Caco-2 (cell line): ENCODE results near the gene NFIX. TPM values are rescaled to one million over a fixed set of nuclear protein-coding genes. Genes with fewer than 3 reads are reported as not detected.

Experiments used
- BruUV-seq: library from RNA; stranded (reverse); fragments of 400-500 nt; replicated peaks from 2 replicates; lab custom pipeline; 2021; lab: Mats Ljungman, UMichigan
- CTCF ChIA-PET: fragments of 300-600 bp; sonication (Branson Sonifier 250); formaldehyde crosslinking; loops from one replicate; lab custom pipeline; 2022; ENCODE audit warnings: antibody characterized with exemption; lab: Charles Lee
- POLR2A ChIA-PET: fragments of 300-600 bp; sonication (Branson Sonifier 250); formaldehyde crosslinking; loops from one replicate; lab custom pipeline; 2022; ENCODE audit warnings: antibody characterized with exemption; lab: Charles Lee
- DNase-seq, 2 experiments: peaks; one replicate each; pipeline versions ENCODE4 v3.0.0 to v3.0.0-alpha.2; 2020 to 2022
- H3K27me3 ChIP-seq: replicated peaks from 2 replicates; pipeline ENCODE4 v1.6.0; 2011; ENCODE audit warnings: low read length; ENCODE audit not compliant: control insufficient read depth, insufficient read depth
- H3K36me3 ChIP-seq: 2 replicates; pipeline ENCODE4 v1.5.1; 2011; ENCODE audit warnings: low read length; ENCODE audit not compliant: control insufficient read depth, insufficient read depth
- H3K4me1 ChIP-seq: fragments of 250-450 bp; sonication (Bioruptor Pico); 2 replicates; pipeline ENCODE4 v1.5.1; 2020; ENCODE audit warnings: mild to moderate bottlenecking
- H3K4me3 ChIP-seq: 2 replicates; pipeline ENCODE4 v1.5.1; 2011; ENCODE audit warnings: low read depth, mild to moderate bottlenecking, control low read depth, low read length
- H3K9me3 ChIP-seq: fragments of 250-450 bp; sonication (Bioruptor Pico); 2 replicates; pipeline ENCODE4 v1.5.1; 2020; ENCODE audit warnings: mild to moderate bottlenecking, moderate library complexity
- H3K27ac Mint-ChIP-seq: one replicate; pipeline ENCODE4 v1.8.0; 2022; ENCODE audit warnings: mixed read lengths; ENCODE audit not compliant: unreplicated experiment
- H3K27me3 Mint-ChIP-seq: one replicate; pipeline ENCODE4 v1.8.0; 2022; ENCODE audit warnings: mixed read lengths; ENCODE audit not compliant: insufficient read depth, unreplicated experiment
- H3K36me3 Mint-ChIP-seq: one replicate; pipeline ENCODE4 v1.8.0; 2022; ENCODE audit warnings: mild to moderate bottlenecking, mixed read lengths; ENCODE audit not compliant: insufficient read depth, unreplicated experiment
- H3K4me1 Mint-ChIP-seq: one replicate; pipeline ENCODE4 v1.8.0; 2022; ENCODE audit warnings: low read depth, mixed read lengths; ENCODE audit not compliant: unreplicated experiment
- H3K4me3 Mint-ChIP-seq: one replicate; pipeline ENCODE4 v1.8.0; 2022; ENCODE audit warnings: mild to moderate bottlenecking, moderate library complexity, mixed read lengths; ENCODE audit not compliant: unreplicated experiment
- H3K9me3 Mint-ChIP-seq: one replicate; pipeline ENCODE4 v1.8.0; 2022; ENCODE audit warnings: mixed read lengths; ENCODE audit not compliant: unreplicated experiment
- intact Hi-C: fragments of 100-400 bp; cut with micrococcal nuclease; formaldehyde crosslinking; loops from one replicate; pipeline ENCODE4 v1.10.0; 2022; ENCODE audit not compliant: unreplicated experiment
- total RNA-seq: library from RNA; stranded (reverse); gene quantifications from 2 replicates; pipeline ENCODE4 v1.2.3, GENCODE V29; 2022
- TF ChIP-seq, protein P1 (sequence below), 2 experiments: fragments of 200-600 bp in 1 of 2; IDR thresholded peaks; 1 replicate in 1 of 2; 2 replicates in 1 of 2; pipeline versions ENCODE4 v1.5.1 to v1.8.0; 2011 to 2022; ENCODE audit warnings: antibody characterized with exemption in 1 of 2, control low read depth in 1 of 2, inconsistent platforms in 1 of 2, low read depth in 1 of 2, low read length in 1 of 2, mild to moderate bottlenecking in 1 of 2, moderate library complexity in 1 of 2; ENCODE audit not compliant: insufficient read depth in 1 of 2, severe bottlenecking in 1 of 2, unreplicated experiment in 1 of 2

Gene NFIX
- total RNA-seq, 1 experiment from 2014 or later: 0.82 TPM

DNA sequence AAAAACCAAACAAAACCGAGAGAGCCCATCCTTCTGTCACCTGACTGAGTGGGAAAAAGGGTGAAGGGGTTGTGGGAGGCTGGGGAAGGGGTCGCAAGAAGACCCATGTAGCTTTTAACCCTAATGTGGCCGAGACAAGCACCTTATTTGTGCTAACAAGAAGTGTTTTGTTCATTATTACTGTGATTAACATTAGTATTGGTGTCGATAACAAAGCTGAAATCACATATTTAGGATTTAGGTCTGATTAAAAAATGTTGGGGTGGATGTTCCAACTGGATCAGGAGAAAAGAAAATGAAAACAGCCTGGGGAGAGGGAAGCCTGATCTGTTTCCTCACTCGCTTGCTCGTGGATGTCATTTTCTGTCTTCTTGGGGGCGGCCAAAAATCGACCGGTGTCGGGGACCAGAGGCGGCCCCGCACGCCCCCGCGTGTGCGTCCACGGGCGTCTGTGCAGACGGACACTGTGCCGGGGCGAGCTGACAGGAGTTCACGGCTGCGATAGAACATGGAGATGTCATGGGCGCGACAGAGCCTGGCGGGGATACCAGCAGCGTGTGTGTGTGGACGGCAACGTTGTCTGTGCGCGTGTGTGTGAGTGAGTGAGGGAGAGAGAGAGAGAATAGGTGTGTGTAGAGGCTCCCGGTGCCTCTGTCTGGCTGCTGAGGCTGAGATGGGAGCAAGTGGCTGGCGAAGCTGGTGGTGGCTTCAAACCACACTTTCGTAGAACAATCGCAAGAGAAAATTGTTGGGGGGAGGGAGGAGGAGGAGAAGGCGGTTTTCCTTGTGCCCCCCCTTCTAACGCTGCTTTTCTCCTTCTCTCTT lies 29.1 kb downstream of the NFIX start:
- Histone ChIP-seq H3K4me3 (no peak overlapping the region), H3K9me3 (no peaks in the 10 kb centered on the region), H3K4me1 (peaks cover 6% of the 10 kb centered on the region), H3K27me3 (no peaks in the 10 kb centered on the region), H3K36me3 (no peaks in the 10 kb centered on the region)
- DNase-seq: no peak
- Mint-ChIP-seq H3K27me3 (peaks cover 21% of the 10 kb centered on the region), H3K36me3 (no peaks in the 10 kb centered on the region), H3K27ac (no peak overlapping the region), H3K4me1 (peaks cover 9% of the 10 kb centered on the region), H3K4me3 (no peak overlapping the region), H3K9me3 (no peaks in the 10 kb centered on the region)
- ChIA-PET POLR2A (no interaction called here), CTCF (no interaction called here)
- TF ChIP-seq, protein P1, sequence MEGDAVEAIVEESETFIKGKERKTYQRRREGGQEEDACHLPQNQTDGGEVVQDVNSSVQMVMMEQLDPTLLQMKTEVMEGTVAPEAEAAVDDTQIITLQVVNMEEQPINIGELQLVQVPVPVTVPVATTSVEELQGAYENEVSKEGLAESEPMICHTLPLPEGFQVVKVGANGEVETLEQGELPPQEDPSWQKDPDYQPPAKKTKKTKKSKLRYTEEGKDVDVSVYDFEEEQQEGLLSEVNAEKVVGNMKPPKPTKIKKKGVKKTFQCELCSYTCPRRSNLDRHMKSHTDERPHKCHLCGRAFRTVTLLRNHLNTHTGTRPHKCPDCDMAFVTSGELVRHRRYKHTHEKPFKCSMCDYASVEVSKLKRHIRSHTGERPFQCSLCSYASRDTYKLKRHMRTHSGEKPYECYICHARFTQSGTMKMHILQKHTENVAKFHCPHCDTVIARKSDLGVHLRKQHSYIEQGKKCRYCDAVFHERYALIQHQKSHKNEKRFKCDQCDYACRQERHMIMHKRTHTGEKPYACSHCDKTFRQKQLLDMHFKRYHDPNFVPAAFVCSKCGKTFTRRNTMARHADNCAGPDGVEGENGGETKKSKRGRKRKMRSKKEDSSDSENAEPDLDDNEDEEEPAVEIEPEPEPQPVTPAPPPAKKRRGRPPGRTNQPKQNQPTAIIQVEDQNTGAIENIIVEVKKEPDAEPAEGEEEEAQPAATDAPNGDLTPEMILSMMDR (IDR thresholded peaks at IDR 0.05; ENCODE audit: insufficient read depth in 1 of 2, low read depth in 1 of 2, low read length in 1 of 2, severe bottlenecking in 1 of 2, unreplicated experiment in 1 of 2): no peak
- BruUV-seq: no TSS peak
- intact Hi-C loops: no loop called here

DNA sequence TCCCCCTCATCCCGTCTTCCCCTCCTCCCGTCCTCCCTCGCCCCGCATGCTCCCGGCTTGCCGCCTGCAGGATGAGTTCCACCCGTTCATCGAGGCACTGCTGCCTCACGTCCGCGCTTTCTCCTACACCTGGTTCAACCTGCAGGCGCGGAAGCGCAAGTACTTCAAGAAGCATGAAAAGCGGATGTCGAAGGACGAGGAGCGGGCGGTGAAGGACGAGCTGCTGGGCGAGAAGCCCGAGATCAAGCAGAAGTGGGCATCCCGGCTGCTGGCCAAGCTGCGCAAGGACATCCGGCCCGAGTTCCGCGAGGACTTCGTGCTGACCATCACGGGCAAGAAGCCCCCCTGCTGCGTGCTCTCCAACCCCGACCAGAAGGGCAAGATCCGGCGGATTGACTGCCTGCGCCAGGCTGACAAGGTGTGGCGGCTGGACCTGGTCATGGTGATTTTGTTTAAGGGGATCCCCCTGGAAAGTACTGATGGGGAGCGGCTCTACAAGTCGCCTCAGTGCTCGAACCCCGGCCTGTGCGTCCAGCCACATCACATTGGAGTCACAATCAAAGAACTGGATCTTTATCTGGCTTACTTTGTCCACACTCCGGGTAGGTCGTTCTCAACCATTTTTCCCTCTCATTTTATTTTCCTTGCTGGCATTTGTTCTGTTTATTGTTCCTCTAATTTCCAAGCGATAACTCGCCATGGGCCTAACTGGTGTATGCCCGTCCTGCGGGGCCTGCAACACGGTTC lies 29.8 kb downstream of the NFIX start:
- Mint-ChIP-seq H3K9me3 (no peaks in the 10 kb centered on the region), H3K36me3 (no peaks in the 10 kb centered on the region), H3K27me3 (peaks cover 18% of the 10 kb centered on the region), H3K27ac (no peak overlapping the region), H3K4me3 (no peak overlapping the region), H3K4me1 (peaks cover 9% of the 10 kb centered on the region)
- BruUV-seq: no TSS peak
- H3K9me3 ChIP-seq: no peaks in the 10 kb centered on the region
- H3K4me1 ChIP-seq: peaks cover 6% of the 10 kb centered on the region
- H3K36me3 ChIP-seq: no peaks in the 10 kb centered on the region
- ChIA-PET POLR2A (no interaction called here), CTCF (interaction anchor here (0.8 kb wide), 1 partner anchor 36 kb away, joined by 3 read pairs; no protein-coding TSS in a partner anchor)
- TF ChIP-seq, protein P1 (IDR thresholded peaks at IDR 0.05; ENCODE audit: insufficient read depth in 1 of 2, low read depth in 1 of 2, low read length in 1 of 2, severe bottlenecking in 1 of 2, unreplicated experiment in 1 of 2): no peak
- H3K4me3 ChIP-seq: no peak overlapping the region
- H3K27me3 ChIP-seq: no peaks in the 10 kb centered on the region
- intact Hi-C loops: no loop called here
- no peak for DNase-seq

- BruUV-seq: no TSS peak
Measured at GRCh38 chr19:13025819-13026456, 30.7 kb downstream of the NFIX start.

More at GRCh38 chr19:13025819-13026456, 30.7 kb downstream of the NFIX start:
- Histone ChIP-seq H3K4me3 (no peak overlapping the region), H3K4me1 (peaks cover 6% of the 10 kb centered on the region), H3K36me3 (no peaks in the 10 kb centered on the region), H3K9me3 (no peaks in the 10 kb centered on the region), H3K27me3 (no peaks in the 10 kb centered on the region)
- ChIA-PET CTCF (interaction anchor here (0.6 to 0.8 kb wide), 3 partner anchors 35 to 92 kb away, joined by 3 to 4 read pairs (median 3); no protein-coding TSS in a partner anchor), POLR2A (no interaction called here)
- Mint-ChIP-seq H3K27me3 (peaks cover 18% of the 10 kb centered on the region), H3K36me3 (no peaks in the 10 kb centered on the region), H3K27ac (no peak overlapping the region), H3K4me3 (no peak overlapping the region), H3K4me1 (peaks cover 9% of the 10 kb centered on the region), H3K9me3 (no peaks in the 10 kb centered on the region)
- intact Hi-C loops: no loop called here
- TF ChIP-seq, protein P1 (IDR thresholded peaks at IDR 0.05; ENCODE audit: insufficient read depth in 1 of 2, low read depth in 1 of 2, low read length in 1 of 2, severe bottlenecking in 1 of 2, unreplicated experiment in 1 of 2): no peak
- DNase-seq: no peak
